ENCODE measurements around the gene EPB42.
"Not testable (repeated sequence)": the region's sequence is repeated elsewhere in the genome, so short reads cannot be mapped to it uniquely, and the experiment has no call there.

Gene EPB42

DNA sequence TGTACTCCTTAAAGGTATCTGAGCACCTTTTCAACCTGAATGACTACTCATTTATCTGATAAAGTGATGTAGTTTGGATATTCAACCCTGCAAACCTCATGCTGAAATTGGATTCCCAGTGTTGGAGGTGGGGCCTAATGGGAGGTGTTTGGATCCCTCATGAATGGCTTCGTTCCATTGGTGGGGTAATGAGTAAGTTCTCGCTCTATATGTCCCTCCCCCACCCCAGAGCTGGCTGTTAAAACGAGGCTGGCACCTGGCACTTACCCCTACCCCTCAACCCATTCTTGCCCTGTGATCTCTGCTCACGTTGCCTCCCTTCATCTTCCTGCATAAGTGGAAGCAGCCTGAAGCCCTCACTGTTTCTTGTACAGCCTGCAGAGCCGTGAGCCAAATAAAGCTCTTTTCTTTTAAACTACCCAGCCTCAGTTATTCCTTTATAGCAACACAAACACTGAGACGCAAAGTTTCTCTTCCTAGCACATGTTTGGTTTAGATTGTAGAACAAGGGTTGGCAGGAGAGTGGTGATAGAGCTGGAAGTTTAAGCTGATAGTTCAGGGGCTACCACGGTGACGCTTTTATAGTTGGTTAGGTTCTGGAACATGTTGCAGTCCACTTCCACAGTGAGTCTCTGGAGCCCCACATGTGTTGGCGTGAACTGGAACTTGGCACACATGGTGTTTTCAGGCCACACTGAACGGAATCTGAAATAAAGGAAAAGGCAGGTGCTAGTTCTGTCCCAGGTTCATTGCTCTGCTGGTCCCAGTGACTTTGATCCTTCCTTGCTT is 23.9 kb downstream of the EPB42 start:
- DNase-seq (ENCODE audit: insufficient read length) (no peak), FAIRE-seq (no peak)
- 0 out of 2 replicates have a peak, but pooled peaks have one; percentile 23 for TF ChIP-seq POLR2A (IDR thresholded peaks at IDR 0.05; ENCODE audit: low read depth, low read length)
- no peak for TF ChIP-seq TAF1 (IDR thresholded peaks at IDR 0.05; ENCODE audit: borderline replicate concordance, low read depth, low read length)

- DNase-seq (ENCODE audit: insufficient read length) (no peak), FAIRE-seq (no peak)
- TF ChIP-seq POLR2AphosphoS5 (IDR thresholded peaks at IDR 0.05; ENCODE audit: low read depth, low read length): no peak
- no peak for TF ChIP-seq TAF1 (IDR thresholded peaks at IDR 0.05; ENCODE audit: borderline replicate concordance, low read depth, low read length)
- no peak for TF ChIP-seq POLR2A (IDR thresholded peaks at IDR 0.05; ENCODE audit: low read depth, low read length)
Measured at GRCh38 chr15:43194795-43195194, 26.0 kb downstream of the EPB42 start.

- DNase-seq (ENCODE audit: insufficient read length): no peak
- no peak for FAIRE-seq
- TF ChIP-seq TAF1 (IDR thresholded peaks at IDR 0.05; ENCODE audit: borderline replicate concordance, low read depth, low read length) (no peak), POLR2A (IDR thresholded peaks at IDR 0.05; ENCODE audit: low read depth, low read length) (no peak), POLR2AphosphoS5 (IDR thresholded peaks at IDR 0.05; ENCODE audit: low read depth, low read length) (no peak)
Measured at GRCh38 chr15:43193710-43194109, 27.1 kb downstream of the EPB42 start.

- TF ChIP-seq POLR2A (IDR thresholded peaks at IDR 0.05; ENCODE audit: low read depth, low read length): no peak
- TF ChIP-seq TAF1 (IDR thresholded peaks at IDR 0.05; ENCODE audit: borderline replicate concordance, low read depth, low read length): no peak
- no peak for TF ChIP-seq POLR2AphosphoS5 (IDR thresholded peaks at IDR 0.05; ENCODE audit: low read depth, low read length)
- no peak for DNase-seq (ENCODE audit: insufficient read length)
- no peak for FAIRE-seq
Measured at GRCh38 chr15:43190178-43190577, 30.6 kb downstream of the EPB42 start.

- FAIRE-seq (no peak), DNase-seq (ENCODE audit: insufficient read length) (no peak)
- TF ChIP-seq POLR2A (IDR thresholded peaks at IDR 0.05; ENCODE audit: low read depth, low read length): no peak
- TF ChIP-seq TAF1 (IDR thresholded peaks at IDR 0.05; ENCODE audit: borderline replicate concordance, low read depth, low read length): no peak
- TF ChIP-seq POLR2AphosphoS5 (IDR thresholded peaks at IDR 0.05; ENCODE audit: low read depth, low read length): no peak
Measured at GRCh38 chr15:43189296-43189695, 31.5 kb downstream of the EPB42 start.

- DNase-seq (ENCODE audit: insufficient read length): no peak
- no peak for TF ChIP-seq POLR2AphosphoS5 (IDR thresholded peaks at IDR 0.05; ENCODE audit: low read depth, low read length)
- TF ChIP-seq TAF1 (IDR thresholded peaks at IDR 0.05; ENCODE audit: borderline replicate concordance, low read depth, low read length): no peak
- no peak for TF ChIP-seq POLR2A (IDR thresholded peaks at IDR 0.05; ENCODE audit: low read depth, low read length)
Measured at GRCh38 chr15:43187544-43188155, 33.2 kb downstream of the EPB42 start.

GRCh38 chr15:43186003-43186353 is 34.8 kb downstream of the EPB42 start:
- TF ChIP-seq TAF1 (IDR thresholded peaks at IDR 0.05; ENCODE audit: borderline replicate concordance, low read depth, low read length) (no peak), POLR2AphosphoS5 (IDR thresholded peaks at IDR 0.05; ENCODE audit: low read depth, low read length) (no peak), POLR2A (IDR thresholded peaks at IDR 0.05; ENCODE audit: low read depth, low read length) (no peak)
- no peak for DNase-seq (ENCODE audit: insufficient read length)
- FAIRE-seq: no peak

More at GRCh38 chr15:43187544-43188155, 33.2 kb downstream of the EPB42 start:
- no peak for FAIRE-seq

DNA sequence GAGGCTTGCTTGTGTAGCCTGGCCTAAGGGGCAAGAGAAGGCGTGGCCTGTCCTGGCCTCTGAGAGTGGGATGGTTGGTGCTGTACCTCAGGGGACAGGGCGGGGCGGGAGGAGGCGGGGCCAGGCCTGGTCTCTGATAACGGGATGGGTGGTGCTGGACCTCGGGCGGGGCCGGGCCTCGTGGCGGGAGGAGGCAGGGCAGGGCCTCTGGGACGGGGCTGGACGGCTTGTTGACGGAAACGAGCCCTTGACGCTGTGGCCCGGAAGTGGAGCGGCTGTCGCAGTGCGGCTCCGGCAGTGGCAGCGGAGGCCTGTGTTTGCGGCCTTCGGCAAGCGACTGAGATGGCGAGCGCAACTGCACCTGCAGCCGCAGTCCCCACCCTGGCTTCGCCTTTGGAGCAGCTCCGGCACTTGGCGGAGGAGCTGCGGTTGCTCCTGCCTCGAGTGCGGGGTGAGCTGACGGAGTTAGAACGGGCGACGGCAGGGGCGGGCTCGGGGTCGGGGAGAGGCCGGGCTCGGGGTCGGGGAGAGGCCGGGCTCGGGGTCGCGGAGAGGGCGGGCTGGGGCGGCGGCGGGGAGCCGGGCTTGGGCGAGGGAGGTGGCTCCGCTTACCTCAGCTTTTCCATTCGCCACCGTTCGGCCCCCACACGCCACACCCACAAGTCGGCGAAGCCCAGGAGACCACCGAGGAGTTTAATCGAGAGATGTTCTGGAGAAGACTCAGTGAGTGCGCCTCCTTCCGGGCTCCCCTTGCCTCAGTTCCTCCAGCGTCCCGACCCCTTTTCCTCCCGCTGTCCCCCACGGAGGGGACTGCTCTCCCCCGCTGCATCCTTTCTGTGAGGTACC is 35.4 kb downstream of the EPB42 start, which contains the start of gene CCNDBP1:
TSS of gene CCNDBP1 (plus strand) at position 247 of the 846 bp plus-strand sequence. CDS start at position 343, 96 bp downstream.
- peak; percentile 98 for FAIRE-seq
- DNase-seq (ENCODE audit: insufficient read length): peak; percentile 93
- TF ChIP-seq TAF1 (IDR thresholded peaks at IDR 0.05; ENCODE audit: borderline replicate concordance, low read depth, low read length) (peak; percentile 73; the same call in 1 of the 2 replicates), POLR2A (IDR thresholded peaks at IDR 0.05; ENCODE audit: low read depth, low read length) (peak; percentile 95), POLR2AphosphoS5 (IDR thresholded peaks at IDR 0.05; ENCODE audit: low read depth, low read length) (peak; percentile 92)

DNA sequence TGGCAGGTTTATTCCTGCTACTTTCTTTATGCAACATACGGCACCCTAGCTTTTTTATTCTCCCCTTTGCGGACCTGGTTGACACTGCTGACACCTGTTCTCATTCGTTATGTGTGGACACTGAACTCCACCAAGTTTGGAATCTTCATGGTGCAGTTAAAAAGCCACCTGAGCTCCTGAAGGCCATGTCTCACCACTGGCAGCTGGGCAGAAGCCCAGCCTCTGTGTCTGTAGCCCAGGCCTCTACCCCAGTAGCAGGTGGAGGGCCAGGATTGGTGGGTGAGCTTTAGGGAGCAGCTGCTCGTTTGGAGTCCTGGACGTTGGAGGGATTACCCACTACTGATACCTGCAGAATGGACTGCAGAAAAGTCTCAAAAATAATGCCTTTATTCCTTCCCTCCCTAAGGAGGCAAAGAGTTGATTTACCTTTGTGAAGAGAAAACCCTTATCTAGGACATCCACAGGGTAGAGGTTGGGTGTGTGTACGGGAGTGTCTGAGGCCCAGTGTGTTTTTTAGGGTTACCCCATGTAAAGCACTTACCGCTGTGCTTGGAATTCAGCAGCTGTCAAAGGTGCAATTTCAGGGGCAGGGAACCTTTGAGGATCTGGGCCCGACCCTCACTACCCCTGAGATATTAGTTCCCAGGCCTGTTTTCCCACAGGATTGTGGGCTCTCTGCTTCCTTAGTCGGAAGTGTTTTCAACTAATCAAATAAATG is 36.3 kb downstream of the EPB42 start:
- peak; percentile 42 for FAIRE-seq

DNA sequence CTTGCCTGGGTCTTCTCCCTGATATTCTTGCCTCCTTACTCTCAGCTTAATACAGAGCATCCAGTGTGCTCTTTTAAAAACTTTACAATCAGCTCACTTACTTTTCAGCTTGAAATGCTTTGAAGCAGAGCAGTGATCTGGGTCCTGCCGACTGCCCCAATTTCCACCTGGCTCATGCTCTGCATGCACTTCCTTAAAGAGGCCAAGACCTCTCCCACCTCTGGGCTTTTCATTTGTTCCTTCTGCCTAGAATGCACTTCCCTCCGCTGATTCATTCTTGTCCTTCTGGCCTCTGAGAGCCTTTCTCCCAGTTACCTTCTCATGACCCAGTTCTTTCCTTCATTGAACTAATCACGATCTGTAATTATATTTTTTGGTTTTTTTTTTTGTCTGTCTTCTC is 37.5 kb downstream of the EPB42 start:
- FAIRE-seq (no peak), DNase-seq (ENCODE audit: insufficient read length) (no peak)
- TF ChIP-seq POLR2AphosphoS5 (IDR thresholded peaks at IDR 0.05; ENCODE audit: low read depth, low read length) (no peak), TAF1 (IDR thresholded peaks at IDR 0.05; ENCODE audit: borderline replicate concordance, low read depth, low read length) (no peak), POLR2A (IDR thresholded peaks at IDR 0.05; ENCODE audit: low read depth, low read length) (no peak)

More for the DNA sequence above, 36.3 kb downstream of the EPB42 start:
- DNase-seq (ENCODE audit: insufficient read length): no peak
- no peak for TF ChIP-seq POLR2AphosphoS5 (IDR thresholded peaks at IDR 0.05; ENCODE audit: low read depth, low read length)
- no peak for TF ChIP-seq POLR2A (IDR thresholded peaks at IDR 0.05; ENCODE audit: low read depth, low read length)
- no peak for TF ChIP-seq TAF1 (IDR thresholded peaks at IDR 0.05; ENCODE audit: borderline replicate concordance, low read depth, low read length)

- not testable (repeated sequence) for FAIRE-seq; DNase-seq (ENCODE audit: insufficient read length)
Measured at GRCh38 chr15:43177147-43177546, 43.7 kb downstream of the EPB42 start.

- FAIRE-seq; DNase-seq (ENCODE audit: insufficient read length): not testable (repeated sequence)
Measured at GRCh38 chr15:43175656-43176309, 45.0 kb downstream of the EPB42 start.

All from GM12892 (cell line).